ENCODE measurements around the gene PHOX2B. TPM values are rescaled to one million over a fixed set of nuclear protein-coding genes. Genes with fewer than 3 reads are reported as not detected.

The PHOX2B gene
- total RNA-seq, 2 experiments from 2014 or later: not detected

DNA sequence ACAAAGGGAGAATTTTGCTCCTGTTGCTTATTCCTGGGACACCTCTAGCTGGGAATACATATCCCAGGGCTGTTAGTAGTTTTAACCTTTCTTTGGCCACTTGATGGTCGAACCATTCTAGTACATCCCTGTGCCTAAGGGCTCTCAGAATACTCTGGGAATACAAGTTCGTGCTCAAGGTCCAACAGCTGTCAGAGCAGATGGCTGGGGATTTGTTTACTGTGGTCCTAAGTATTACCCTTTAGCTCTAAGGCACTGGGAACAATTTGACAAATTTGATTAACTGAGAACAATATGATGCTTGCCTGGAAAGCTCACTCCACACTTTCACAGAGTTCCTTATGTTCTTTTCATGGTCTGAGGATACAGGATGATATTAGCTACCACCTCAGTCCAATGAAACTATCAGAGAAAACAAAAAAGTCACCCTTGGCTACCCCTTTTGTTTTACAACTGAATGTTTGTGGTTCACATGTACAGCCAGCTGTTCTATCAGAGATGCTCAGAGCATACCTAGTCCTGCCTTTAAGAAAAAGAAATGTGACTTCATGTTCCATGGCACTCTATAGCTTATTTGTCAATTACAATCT is 47.4 kb upstream of the PHOX2B start:
- TF ChIP-seq, protein P1, sequence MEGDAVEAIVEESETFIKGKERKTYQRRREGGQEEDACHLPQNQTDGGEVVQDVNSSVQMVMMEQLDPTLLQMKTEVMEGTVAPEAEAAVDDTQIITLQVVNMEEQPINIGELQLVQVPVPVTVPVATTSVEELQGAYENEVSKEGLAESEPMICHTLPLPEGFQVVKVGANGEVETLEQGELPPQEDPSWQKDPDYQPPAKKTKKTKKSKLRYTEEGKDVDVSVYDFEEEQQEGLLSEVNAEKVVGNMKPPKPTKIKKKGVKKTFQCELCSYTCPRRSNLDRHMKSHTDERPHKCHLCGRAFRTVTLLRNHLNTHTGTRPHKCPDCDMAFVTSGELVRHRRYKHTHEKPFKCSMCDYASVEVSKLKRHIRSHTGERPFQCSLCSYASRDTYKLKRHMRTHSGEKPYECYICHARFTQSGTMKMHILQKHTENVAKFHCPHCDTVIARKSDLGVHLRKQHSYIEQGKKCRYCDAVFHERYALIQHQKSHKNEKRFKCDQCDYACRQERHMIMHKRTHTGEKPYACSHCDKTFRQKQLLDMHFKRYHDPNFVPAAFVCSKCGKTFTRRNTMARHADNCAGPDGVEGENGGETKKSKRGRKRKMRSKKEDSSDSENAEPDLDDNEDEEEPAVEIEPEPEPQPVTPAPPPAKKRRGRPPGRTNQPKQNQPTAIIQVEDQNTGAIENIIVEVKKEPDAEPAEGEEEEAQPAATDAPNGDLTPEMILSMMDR (IDR thresholded peaks at IDR 0.05): no peak
- Histone ChIP-seq H3K4me3 (ENCODE audit: low read length) (no peak overlapping the region), H3K9me3 (ENCODE audit: control insufficient read depth in 1 of 2, insufficient read depth in 1 of 2, low read length in 2 of 2) (no peaks in the 10 kb centered on the region), H3K27me3 (ENCODE audit: control insufficient read depth in 1 of 2, insufficient read depth in 2 of 2, low read length in 2 of 2) (peaks cover 0 to 4% of the 10 kb centered on the region in 2 experiments), H3K27ac (ENCODE audit: low read depth in 1 of 2, low read length in 2 of 2) (no peak overlapping the region), H3K4me1 (ENCODE audit: insufficient read depth, low read length) (no peaks in the 10 kb centered on the region), H3K36me3 (ENCODE audit: insufficient read depth, low read length) (no peaks in the 10 kb centered on the region)
- Mint-ChIP-seq H3K4me3 (no peak overlapping the region), H3K4me1 (ENCODE audit: low read depth) (no peaks in the 10 kb centered on the region), H3K36me3 (ENCODE audit: low read depth) (no peaks in the 10 kb centered on the region), H3K9me3 (peaks cover under 1% of the 10 kb centered on the region), H3K27me3 (peaks cover 16% of the 10 kb centered on the region), H3K27ac (no peak overlapping the region)
- intact Hi-C loops (cut with DNase I, micrococcal nuclease): no loop called here
- ChIA-PET CTCF (interaction anchor here (0.8 kb wide), 1 partner anchor 22 kb away, joined by 3 read pairs; no protein-coding TSS in a partner anchor), POLR2A (no interaction called here)
- no peak for ATAC-seq (ENCODE audit: poor library complexity)
- DNase-seq: no peak

DNA sequence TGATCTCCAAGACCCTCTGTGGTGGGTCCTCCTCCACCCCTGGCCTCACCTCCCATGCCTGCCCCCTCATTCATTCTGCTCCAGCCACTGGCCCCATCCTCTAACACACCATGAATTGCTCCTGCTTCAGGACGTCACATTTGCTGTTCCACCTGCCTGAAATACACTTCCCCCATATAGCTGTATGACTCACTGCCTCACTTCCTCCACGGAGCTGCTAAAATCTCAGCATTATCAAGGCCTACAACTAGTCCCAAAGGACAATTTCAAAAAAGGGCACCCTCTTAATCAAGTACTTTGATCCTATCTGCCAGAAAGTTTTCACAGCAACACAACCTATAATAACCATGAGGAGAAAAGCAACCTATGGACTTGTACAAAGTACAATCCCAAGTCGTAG is 43.6 kb upstream of the PHOX2B start:
- no peaks in the 10 kb centered on the region for H3K9me3 Mint-ChIP-seq
- no peak for ATAC-seq (ENCODE audit: poor library complexity)
- no peak for DNase-seq
- no peaks in the 10 kb centered on the region for H3K36me3 Mint-ChIP-seq (ENCODE audit: low read depth)
- Histone ChIP-seq H3K4me1 (ENCODE audit: insufficient read depth, low read length) (no peaks in the 10 kb centered on the region), H3K9me3 (ENCODE audit: control insufficient read depth in 1 of 2, insufficient read depth in 1 of 2, low read length in 2 of 2) (no peaks in the 10 kb centered on the region), H3K27me3 (ENCODE audit: control insufficient read depth in 1 of 2, insufficient read depth in 2 of 2, low read length in 2 of 2) (peaks cover 0 to 4% of the 10 kb centered on the region in 2 experiments), H3K27ac (ENCODE audit: low read depth in 1 of 2, low read length in 2 of 2) (no peak overlapping the region), H3K36me3 (ENCODE audit: insufficient read depth, low read length) (no peaks in the 10 kb centered on the region), H3K4me3 (ENCODE audit: low read length) (no peak overlapping the region)
- CTCF ChIA-PET: no interaction called here
- POLR2A ChIA-PET: no interaction called here
- intact Hi-C loops (cut with DNase I, micrococcal nuclease): no loop called here
- H3K27me3 Mint-ChIP-seq: peaks cover 16% of the 10 kb centered on the region
- TF ChIP-seq, protein P1 (IDR thresholded peaks at IDR 0.05): no peak
- no peak overlapping the region for H3K27ac Mint-ChIP-seq
- H3K4me3 Mint-ChIP-seq: no peak overlapping the region
- no peaks in the 10 kb centered on the region for H3K4me1 Mint-ChIP-seq (ENCODE audit: low read depth)

DNA sequence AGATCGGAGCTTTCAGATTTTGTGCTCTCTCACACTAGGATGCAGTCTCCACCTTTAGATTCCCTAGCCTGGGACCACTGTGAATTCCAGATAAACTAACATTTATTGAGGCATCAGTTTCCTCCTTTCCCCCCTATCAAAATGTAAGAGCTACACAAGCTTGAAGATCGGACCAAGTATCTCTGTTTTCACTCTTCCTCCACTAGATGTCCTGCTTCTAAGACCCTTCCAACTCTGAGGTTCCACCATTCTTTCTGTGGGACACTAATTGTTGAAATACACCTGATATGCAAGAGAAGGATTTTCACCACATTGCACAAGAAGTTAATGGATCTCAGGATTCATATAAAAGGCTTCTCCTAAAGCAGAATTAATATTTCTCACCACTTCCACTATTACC is 43.0 kb upstream of the PHOX2B start:
- POLR2A ChIA-PET: no interaction called here
- H3K36me3 ChIP-seq (ENCODE audit: insufficient read depth, low read length): no peaks in the 10 kb centered on the region
- CTCF ChIA-PET: no interaction called here

More for the DNA sequence above, 43.0 kb upstream of the PHOX2B start:
- Mint-ChIP-seq H3K4me3 (no peak overlapping the region), H3K36me3 (ENCODE audit: low read depth) (no peaks in the 10 kb centered on the region), H3K27ac (no peak overlapping the region), H3K4me1 (ENCODE audit: low read depth) (no peaks in the 10 kb centered on the region), H3K9me3 (no peaks in the 10 kb centered on the region), H3K27me3 (peaks cover 16% of the 10 kb centered on the region)
- Histone ChIP-seq H3K9me3 (ENCODE audit: control insufficient read depth in 1 of 2, insufficient read depth in 1 of 2, low read length in 2 of 2) (no peaks in the 10 kb centered on the region), H3K4me1 (ENCODE audit: insufficient read depth, low read length) (no peaks in the 10 kb centered on the region), H3K4me3 (ENCODE audit: low read length) (no peak overlapping the region), H3K27ac (ENCODE audit: low read depth in 1 of 2, low read length in 2 of 2) (no peak overlapping the region), H3K27me3 (ENCODE audit: control insufficient read depth in 1 of 2, insufficient read depth in 2 of 2, low read length in 2 of 2) (peaks cover 0 to under 1% of the 10 kb centered on the region in 2 experiments)
- DNase-seq (no peak), ATAC-seq (ENCODE audit: poor library complexity) (no peak)
- TF ChIP-seq, protein P1 (IDR thresholded peaks at IDR 0.05): no peak
- intact Hi-C loops (cut with DNase I, micrococcal nuclease): no loop called here

All from CD4-positive, alpha-beta T cell (primary cell).